ENCODE results near the gene KHDC3L. TPM values are rescaled to one million over a fixed set of nuclear protein-coding genes. Genes with fewer than 3 reads are reported as not detected.

Gene KHDC3L
- total RNA-seq = not detected

GRCh38 chr6:73362358-73362757 lies at the start of gene KHDC3L:
Gene KHDC3L (plus strand): TSS chr6:73362658. CDS start chr6:73362730, 72 bp downstream.
- Histone ChIP-seq H3K27me3 (replicated peaks; ENCODE audit: insufficient read depth) (no peaks in the 10 kb centered on the region), H3K4me1 (ENCODE audit: control insufficient read depth in 1 of 2, low read depth in 2 of 2) (no peaks in the 10 kb centered on the region), H3K9me3 (no peaks in the 10 kb centered on the region), H3K4me3 (no peak within 1 kb of the TSS), H3K36me3 (no peaks in the 10 kb centered on the region), H3K27ac (no peak within 1 kb of the TSS)
- DNase-seq (ENCODE audit: low spot score) (no peak), ATAC-seq (ENCODE audit: insufficient number of reproducible peaks, low FRiP score, low read depth) (no peak)
- no peak for TF ChIP-seq CTCF (IDR thresholded peaks at IDR 0.05)

GRCh38 chr6:73314577-73315492 lies 47.6 kb upstream of the KHDC3L start:
- no peaks in the 10 kb centered on the region for H3K36me3 ChIP-seq
- no peaks in the 10 kb centered on the region for H3K27me3 ChIP-seq (replicated peaks; ENCODE audit: insufficient read depth)
- no peak overlapping the region for H3K27ac ChIP-seq
- H3K9me3 ChIP-seq = peaks cover 5% of the 10 kb centered on the region
- peak overlapping the region; percentile 52 for H3K4me3 ChIP-seq
- peaks cover 0 to 5% of the 10 kb centered on the region in 2 donors for H3K4me1 ChIP-seq (ENCODE audit: control insufficient read depth in 1 of 2, low read depth in 2 of 2)
- TF ChIP-seq CTCF (IDR thresholded peaks at IDR 0.05) = no peak
- ATAC-seq (ENCODE audit: insufficient number of reproducible peaks, low FRiP score, low read depth) (no peak), DNase-seq (ENCODE audit: low spot score) (no peak)

GRCh38 chr6:73323323-73323722 lies 39.1 kb upstream of the KHDC3L start:
- Histone ChIP-seq H3K4me3 (no peak overlapping the region), H3K27me3 (replicated peaks; ENCODE audit: insufficient read depth) (no peaks in the 10 kb centered on the region), H3K36me3 (no peaks in the 10 kb centered on the region), H3K9me3 (peaks cover 3% of the 10 kb centered on the region), H3K27ac (no peak overlapping the region), H3K4me1 (ENCODE audit: control insufficient read depth in 1 of 2, low read depth in 2 of 2) (no peaks in the 10 kb centered on the region)
- no peak for TF ChIP-seq CTCF (IDR thresholded peaks at IDR 0.05)
- no peak for ATAC-seq (ENCODE audit: insufficient number of reproducible peaks, low FRiP score, low read depth)
- DNase-seq (ENCODE audit: low spot score) = no peak

GRCh38 chr6:73325656-73326055 lies 36.8 kb upstream of the KHDC3L start:
- ATAC-seq (ENCODE audit: insufficient number of reproducible peaks, low FRiP score, low read depth) (no peak), DNase-seq (ENCODE audit: low spot score) (no peak)
- H3K4me3 ChIP-seq = no peak overlapping the region
- H3K36me3 ChIP-seq = no peaks in the 10 kb centered on the region
- H3K9me3 ChIP-seq = no peaks in the 10 kb centered on the region
- no peak overlapping the region for H3K27ac ChIP-seq
- TF ChIP-seq CTCF (IDR thresholded peaks at IDR 0.05) = no peak
- H3K4me1 ChIP-seq (ENCODE audit: control insufficient read depth in 1 of 2, low read depth in 2 of 2) = no peaks in the 10 kb centered on the region
- no peaks in the 10 kb centered on the region for H3K27me3 ChIP-seq (replicated peaks; ENCODE audit: insufficient read depth)

GRCh38 chr6:73328790-73329189 lies 33.7 kb upstream of the KHDC3L start:
- H3K36me3 ChIP-seq = no peaks in the 10 kb centered on the region
- TF ChIP-seq CTCF (IDR thresholded peaks at IDR 0.05) = no peak

More at GRCh38 chr6:73328790-73329189, 33.7 kb upstream of the KHDC3L start:
- DNase-seq (ENCODE audit: low spot score) = no peak
- H3K4me3 ChIP-seq = no peak overlapping the region
- no peak for ATAC-seq (ENCODE audit: insufficient number of reproducible peaks, low FRiP score, low read depth)
- H3K4me1 ChIP-seq (ENCODE audit: control insufficient read depth in 1 of 2, low read depth in 2 of 2) = no peaks in the 10 kb centered on the region
- no peak overlapping the region for H3K27ac ChIP-seq
- H3K9me3 ChIP-seq = no peaks in the 10 kb centered on the region
- no peaks in the 10 kb centered on the region for H3K27me3 ChIP-seq (replicated peaks; ENCODE audit: insufficient read depth)
